IMR-90 (cell line): ENCODE data around the gene TTC3. TPM values are rescaled to one million over a fixed set of nuclear protein-coding genes. Genes with fewer than 3 reads are reported as not detected.

ENCODE experiments used
- ATAC-seq: fragments of 200-7000 bp; cut with Tn5 transposase; 2 replicates; pipeline ENCODE4 v1.9.1; 2020; ENCODE audit warnings: low read depth, mild to moderate bottlenecking, moderate library complexity
- BruUV-seq: library from RNA; stranded (reverse); fragments of 400-500 nt; replicated peaks from 2 replicates; lab custom pipeline; 2021; lab: Mats Ljungman, UMichigan
- CTCF ChIA-PET: fragments of 300-600 bp; formaldehyde crosslinking; extraction: SDS; loops from one replicate; lab custom pipeline; 2021; ENCODE audit warnings: antibody characterized with exemption; lab: Yijun Ruan, JAX
- POLR2A ChIA-PET: fragments of 300-600 bp; sonication (Branson Sonifier 250); formaldehyde crosslinking; loops from one replicate; lab custom pipeline; 2022; ENCODE audit warnings: antibody characterized with exemption; ENCODE audit not compliant: unreplicated experiment; lab: Charles Lee
- DNase-seq: peaks from one replicate; pipeline ENCODE4 v3.0.0; 2013
- H2AFZ ChIP-seq: replicated peaks from 2 replicates; pipeline ENCODE3; 2013; ENCODE audit warnings: low read length, mild to moderate bottlenecking; ENCODE audit not compliant: poor library complexity
- H2AK5ac ChIP-seq: 2 replicates; pipeline ENCODE4 v1.6.1; 2013; ENCODE audit warnings: low read depth, low read length, inconsistent platforms
- H2AK9ac ChIP-seq: replicated peaks from 2 replicates; pipeline ENCODE3; 2013; ENCODE audit warnings: mild to moderate bottlenecking, low read depth, low read length, moderate library complexity; ENCODE audit not compliant: poor library complexity
- H2BK120ac ChIP-seq: 2 replicates; pipeline ENCODE4 v1.6.1; 2013; ENCODE audit warnings: low read depth, low read length, inconsistent platforms
- H2BK15ac ChIP-seq: 3 replicates; pipeline ENCODE4 v1.6.1; 2013; ENCODE audit warnings: low read depth, low read length, inconsistent platforms
- H2BK20ac ChIP-seq: 2 replicates; pipeline ENCODE4 v1.6.1; 2013; ENCODE audit warnings: low read depth, mild to moderate bottlenecking, inconsistent platforms, low read length, moderate library complexity
- H2BK5ac ChIP-seq: 2 replicates; pipeline ENCODE4 v1.6.1; 2013; ENCODE audit warnings: mild to moderate bottlenecking, low read depth, low read length, inconsistent platforms; ENCODE audit not compliant: poor library complexity, severe bottlenecking
- H3K14ac ChIP-seq: replicated peaks from 2 replicates; pipeline ENCODE4 v1.6.1; 2013; ENCODE audit warnings: low read depth, low read length, inconsistent platforms
- H3K18ac ChIP-seq: 2 replicates; pipeline ENCODE4 v1.6.1; 2013; ENCODE audit warnings: low read depth, low read length, control low read depth
- H3K23ac ChIP-seq: 2 replicates; pipeline ENCODE4 v1.6.1; 2013; ENCODE audit warnings: low read depth, low read length, inconsistent platforms
- H3K27ac ChIP-seq: 2 replicates; pipeline ENCODE4 v1.5.1; 2013; ENCODE audit warnings: mild to moderate bottlenecking, control low read depth, low read length; ENCODE audit not compliant: insufficient read depth
- H3K27me3 ChIP-seq: 2 replicates; pipeline ENCODE4 v1.6.1; 2013; ENCODE audit warnings: low read length; ENCODE audit not compliant: control insufficient read depth, insufficient read depth
- H3K36me3 ChIP-seq: 2 replicates; pipeline ENCODE4 v1.6.1; 2013; ENCODE audit warnings: low read length, mixed read lengths; ENCODE audit not compliant: control insufficient read depth, insufficient read depth
- H3K4ac ChIP-seq: 2 replicates; pipeline ENCODE4 v1.6.1; 2013; ENCODE audit warnings: low read depth, low read length, inconsistent platforms
- H3K4me1 ChIP-seq: 2 replicates; pipeline ENCODE4 v1.6.1; 2013; ENCODE audit warnings: low read length, mixed read lengths; ENCODE audit not compliant: control insufficient read depth, insufficient read depth
- H3K4me2 ChIP-seq: 2 replicates; pipeline ENCODE4 v1.6.1; 2013; ENCODE audit warnings: low read depth, mild to moderate bottlenecking, control low read depth, low read length, moderate library complexity
- H3K4me3 ChIP-seq: 2 replicates; pipeline ENCODE4 v1.5.1; 2013; ENCODE audit warnings: low read depth, mild to moderate bottlenecking, control low read depth, low read length, moderate library complexity; ENCODE audit not compliant: insufficient read depth
- H3K56ac ChIP-seq: 2 replicates; pipeline ENCODE4 v1.6.1; 2013; ENCODE audit warnings: low read length, inconsistent platforms; ENCODE audit not compliant: insufficient read depth; ENCODE audit errors: extremely low read depth
- H3K79me1 ChIP-seq, 2 experiments: 2 replicates each; pipeline ENCODE4 v1.6.1; 2013; ENCODE audit warnings: low read length in 2 of 2, inconsistent platforms in 1 of 2, low read depth in 1 of 2
- H3K9ac ChIP-seq: 2 replicates; pipeline ENCODE4 v1.6.1; 2013; ENCODE audit warnings: low read depth, low read length, control low read depth
- H3K9me1 ChIP-seq: 2 replicates; pipeline ENCODE4 v1.6.1; 2013; ENCODE audit warnings: low read length, inconsistent platforms; ENCODE audit not compliant: insufficient read depth
- H3K9me3 ChIP-seq: 2 replicates; pipeline ENCODE4 v1.6.1; 2013; ENCODE audit warnings: low read length; ENCODE audit not compliant: control insufficient read depth, insufficient read depth
- H4K20me1 ChIP-seq: 2 replicates; pipeline ENCODE4 v1.6.1; 2013; ENCODE audit warnings: low read length, inconsistent platforms; ENCODE audit not compliant: insufficient read depth
- H4K5ac ChIP-seq: 2 replicates; pipeline ENCODE4 v1.6.1; 2013; ENCODE audit warnings: mild to moderate bottlenecking, low read depth, low read length, control low read depth
- H4K8ac ChIP-seq, 2 experiments: 2 replicates each; pipeline ENCODE4 v1.6.1; 2013; ENCODE audit warnings: low read depth in 2 of 2, low read length in 2 of 2, control low read depth in 1 of 2, inconsistent platforms in 1 of 2
- H4K91ac ChIP-seq: 2 replicates; pipeline ENCODE4 v1.6.1; 2013; ENCODE audit warnings: low read depth, low read length, inconsistent platforms; ENCODE audit not compliant: insufficient read depth
- BHLHE40 ChIP-seq: fragments of 150-350 bp; IDR thresholded peaks from 2 replicates; pipeline ENCODE4 v1.6.1; 2016; ENCODE audit warnings: mild to moderate bottlenecking, low read depth, low read length
- ELK1 ChIP-seq: fragments of 150-350 bp; IDR thresholded peaks from 2 replicates; pipeline ENCODE4 v1.6.1; 2016; ENCODE audit warnings: low read depth, mild to moderate bottlenecking, low read length, moderate library complexity, borderline replicate concordance
- NFE2L2 ChIP-seq: fragments of 150-350 bp; IDR thresholded peaks from 2 replicates; pipeline ENCODE4 v1.6.1; 2016; ENCODE audit warnings: low read depth, mild to moderate bottlenecking, low read length
- RAD21 ChIP-seq: IDR thresholded peaks from 2 replicates; pipeline ENCODE4 v1.6.1; 2012; ENCODE audit warnings: low read length, improper control_type of control experiment
- USF2 ChIP-seq: fragments of 150-350 bp; IDR thresholded peaks from 2 replicates; pipeline ENCODE4 v1.6.1; 2017; ENCODE audit warnings: mild to moderate bottlenecking, antibody characterized with exemption, low read length, low read depth
- WGBS, 2 experiments: methylation state at CpG; one replicate each; pipeline versions ENCODE4 v1.1.5 to v1.1.7; 2013; ENCODE audit warnings: missing lambda C conversion rate in 2 of 2; ENCODE audit not compliant: insufficient read length in 1 of 2; ENCODE audit errors: extremely low coverage in 2 of 2; 5-methylcytosine and 5-hydroxymethylcytosine counted together
- dilution Hi-C: fragments of 300-500 bp; cut with HindIII; formaldehyde crosslinking; loops from one replicate; pipeline ENCODE4 v1.14.3; 2018; ENCODE audit warnings: low sequenced_read_pairs; ENCODE audit not compliant: unreplicated experiment
- in situ Hi-C: fragments of 300-500 bp; cut with MboI; formaldehyde crosslinking; loops from 3 replicates; pipeline ENCODE4 v1.14.3; 2019; ENCODE audit warnings: low sequenced_read_pairs, inconsistent platforms, mixed read lengths
- intact Hi-C: fragments of 100-400 bp; cut with micrococcal nuclease; formaldehyde crosslinking; loops from 2 replicates; pipeline ENCODE4 v1.10.0; 2022
- polyA plus RNA-seq, 3 experiments: library from polyadenylated mRNA; depleted of rRNA; stranded (reverse); fragments of >200 nt; gene quantifications; 2 replicates each; pipeline ENCODE4 v1.2.3, GENCODE V29; 2012; ENCODE audit warnings: low replicate concordance in 1 of 3
- total RNA-seq: library from RNA; depleted of rRNA; stranded (reverse); fragments of >200 nt; gene quantifications from 2 replicates; pipeline ENCODE4 v1.2.3, GENCODE V29; 2012

The TTC3 gene
- total and polyA plus RNA-seq, 2 of the 4 experiments (the other 2 are of a cell fraction), result 96.7 to 293 TPM

- TF ChIP-seq RAD21 (no peak), BHLHE40 (no peak), NFE2L2 (no peak)
These were observed 44.5 kb upstream of the TTC3 start (continued) for GRCh38 chr21:37028570-37028969.

GRCh38 chr21:37030864-37031263 lies 42.2 kb upstream of the TTC3 start:
- no peak overlapping the region for H3K27ac ChIP-seq
- no peak overlapping the region for H3K14ac ChIP-seq
- WGBS, 2 experiments, result no CpG with 5 or more reads among the region's 4 CpGs
- H4K20me1 ChIP-seq, result peaks cover 3% of the 10 kb centered on the region; the same call in 1 of the 2 replicates
- H3K23ac ChIP-seq, result no peak overlapping the region
- no peak overlapping the region for H4K91ac ChIP-seq
- H3K4me1 ChIP-seq, result peaks cover 3% of the 10 kb centered on the region; the same call in 1 of the 2 replicates
- H4K8ac ChIP-seq, result no peak overlapping the region
- ATAC-seq (no peak), DNase-seq (no peak)
- TF ChIP-seq USF2 (no peak), RAD21 (no peak), NFE2L2 (no peak), ELK1 (no peak)
- no peaks in the 10 kb centered on the region for H3K9me3 ChIP-seq
- H3K56ac ChIP-seq, result no peak overlapping the region
- ChIA-PET POLR2A (no interaction called here), CTCF (no interaction called here)
- dilution Hi-C loops (no loop called here), intact Hi-C loops (no loop called here), in situ Hi-C loops (no loop called here)
- no peak overlapping the region for H2BK15ac ChIP-seq
- no peak overlapping the region for H2AK5ac ChIP-seq
- H3K4ac ChIP-seq, result no peak overlapping the region
- H2AFZ ChIP-seq, result no peak overlapping the region
- H2AK9ac ChIP-seq, result no peak overlapping the region
- no peak overlapping the region for H2BK120ac ChIP-seq
- no peaks in the 10 kb centered on the region for H3K79me1 ChIP-seq
- H3K27me3 ChIP-seq, result peaks cover 19% of the 10 kb centered on the region
- H3K4me3 ChIP-seq, result no peak overlapping the region
- no peak overlapping the region for H3K9ac ChIP-seq
- no peak overlapping the region for H3K18ac ChIP-seq
- BruUV-seq, result no TSS peak
- no peak overlapping the region for H2BK20ac ChIP-seq
- no peak overlapping the region for H2BK5ac ChIP-seq
- H3K36me3 ChIP-seq, result no peaks in the 10 kb centered on the region
- H4K5ac ChIP-seq, result no peak overlapping the region
- no peaks in the 10 kb centered on the region for H3K9me1 ChIP-seq
- H3K4me2 ChIP-seq, result no peak overlapping the region
